Smooth muscle cell (in vitro differentiated cells): ENCODE results near the gene ADAMTS5. TPM values are rescaled to one million over a fixed set of nuclear protein-coding genes. Genes with fewer than 3 reads are reported as not detected.

Experiments used
- DNase-seq: peaks from one replicate; lab custom pipeline; 2025; ENCODE audit not compliant: unreplicated experiment; lab: John Stamatoyannopoulos, UW
- H2AFZ ChIP-seq: fragments of 200-600 bp; sonication (generic); 2 replicates; pipeline ENCODE4 v1.6.0; 2016; ENCODE audit warnings: antibody characterized with exemption, low read depth, mild to moderate bottlenecking
- H3F3A ChIP-seq: fragments of 200-600 bp; sonication (generic); 2 replicates; pipeline ENCODE4 v1.6.0; 2017; ENCODE audit warnings: antibody characterized with exemption, low read depth
- H3K27ac ChIP-seq: fragments of 200-600 bp; sonication (generic); 2 replicates; pipeline ENCODE4 v1.5.1; 2016; ENCODE audit warnings: low read depth, mild to moderate bottlenecking
- H3K27me3 ChIP-seq: fragments of 200-600 bp; sonication (generic); 2 replicates; pipeline ENCODE4 v1.6.1; 2016; ENCODE audit warnings: low read depth, mild to moderate bottlenecking
- H3K36me3 ChIP-seq: fragments of 200-600 bp; sonication (generic); 2 replicates; pipeline ENCODE4 v1.5.1; 2016; ENCODE audit warnings: low read depth
- H3K4me1 ChIP-seq: fragments of 200-600 bp; sonication (generic); 2 replicates; pipeline ENCODE4 v1.5.1; 2016; ENCODE audit warnings: low read depth
- H3K4me2 ChIP-seq: fragments of 200-600 bp; sonication (generic); 2 replicates; pipeline ENCODE4 v1.6.0; 2016; ENCODE audit warnings: mild to moderate bottlenecking
- H3K4me3 ChIP-seq: fragments of 200-600 bp; sonication (generic); 2 replicates; pipeline ENCODE4 v1.5.1; 2016; ENCODE audit warnings: mild to moderate bottlenecking
- H3K79me2 ChIP-seq: fragments of 200-600 bp; sonication (generic); 2 replicates; pipeline ENCODE4 v1.6.0; 2016; ENCODE audit warnings: low read depth, mild to moderate bottlenecking
- H3K9ac ChIP-seq: fragments of 200-600 bp; sonication (generic); 2 replicates; pipeline ENCODE4 v1.6.0; 2016; ENCODE audit warnings: low read depth
- H3K9me3 ChIP-seq: fragments of 200-600 bp; sonication (generic); replicated peaks from 2 replicates; pipeline ENCODE4 v1.5.1; 2016; ENCODE audit warnings: low read depth
- H4K20me1 ChIP-seq: fragments of 200-600 bp; sonication (generic); 2 replicates; pipeline ENCODE4 v1.6.0; 2016; ENCODE audit warnings: low read depth
- WGBS: methylation state at CpG from one replicate; pipeline ENCODE4 v1.1.7; 2016; ENCODE audit warnings: low lambda C conversion rate; 5-methylcytosine and 5-hydroxymethylcytosine counted together
- microRNA-seq: library from miRNA; unstranded; fragments of <30 nt; microRNA quantifications from one replicate; pipeline ENCODE4, GENCODE V29; 2016; ENCODE audit warnings: borderline number of aligned reads
- polyA plus RNA-seq: library from polyadenylated mRNA; unstranded; fragments of >200 nt; fragmentation: Nextera tagmentation; extraction: Ambion mirVana; gene quantifications from 2 replicates; pipeline ENCODE4 v1.2.1, GENCODE V29; 2016
- small RNA-seq: library from RNA; depleted of rRNA; stranded (forward); fragments of <200 nt; gene quantifications from one replicate; pipeline ENCODE3, GENCODE V24; 2014
- total RNA-seq: library from RNA; depleted of rRNA; stranded (reverse); fragments of >200 nt; gene quantifications from 2 replicates; pipeline ENCODE4 v1.2.3, GENCODE V29; 2014
- TF ChIP-seq, protein P1 (sequence below): fragments of 200-600 bp; sonication (generic); IDR thresholded peaks from 2 replicates; pipeline ENCODE4 v1.5.1; 2017; ENCODE audit warnings: borderline replicate concordance, mild to moderate bottlenecking, antibody characterized with exemption; ENCODE audit not compliant: insufficient read depth, poor library complexity, severe bottlenecking

The ADAMTS5 gene
- total and polyA plus RNA-seq, 2 experiments from 2014 or later: 7.6 to 18.4 TPM

- no peak overlapping the region for H3K4me3 ChIP-seq
- no peaks in the 10 kb centered on the region for H3K4me1 ChIP-seq
- H3K79me2 ChIP-seq: no peaks in the 10 kb centered on the region
- H3K9ac ChIP-seq: no peak overlapping the region
- no peaks in the 10 kb centered on the region for H3K27me3 ChIP-seq
- no peak overlapping the region for H3K27ac ChIP-seq
- H4K20me1 ChIP-seq: no peaks in the 10 kb centered on the region
- no peak overlapping the region for H3K4me2 ChIP-seq
- H2AFZ ChIP-seq: no peak overlapping the region
- WGBS: 96% methylated on average over 1 of the region's 1 CpG
- DNase-seq: no peak
- TF ChIP-seq, protein P1, sequence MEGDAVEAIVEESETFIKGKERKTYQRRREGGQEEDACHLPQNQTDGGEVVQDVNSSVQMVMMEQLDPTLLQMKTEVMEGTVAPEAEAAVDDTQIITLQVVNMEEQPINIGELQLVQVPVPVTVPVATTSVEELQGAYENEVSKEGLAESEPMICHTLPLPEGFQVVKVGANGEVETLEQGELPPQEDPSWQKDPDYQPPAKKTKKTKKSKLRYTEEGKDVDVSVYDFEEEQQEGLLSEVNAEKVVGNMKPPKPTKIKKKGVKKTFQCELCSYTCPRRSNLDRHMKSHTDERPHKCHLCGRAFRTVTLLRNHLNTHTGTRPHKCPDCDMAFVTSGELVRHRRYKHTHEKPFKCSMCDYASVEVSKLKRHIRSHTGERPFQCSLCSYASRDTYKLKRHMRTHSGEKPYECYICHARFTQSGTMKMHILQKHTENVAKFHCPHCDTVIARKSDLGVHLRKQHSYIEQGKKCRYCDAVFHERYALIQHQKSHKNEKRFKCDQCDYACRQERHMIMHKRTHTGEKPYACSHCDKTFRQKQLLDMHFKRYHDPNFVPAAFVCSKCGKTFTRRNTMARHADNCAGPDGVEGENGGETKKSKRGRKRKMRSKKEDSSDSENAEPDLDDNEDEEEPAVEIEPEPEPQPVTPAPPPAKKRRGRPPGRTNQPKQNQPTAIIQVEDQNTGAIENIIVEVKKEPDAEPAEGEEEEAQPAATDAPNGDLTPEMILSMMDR: no peak
- H3K9me3 ChIP-seq: no peaks in the 10 kb centered on the region
- H3F3A ChIP-seq: no peaks in the 10 kb centered on the region
- H3K36me3 ChIP-seq: no peaks in the 10 kb centered on the region
Observed at GRCh38 chr21:26874347-26874746, 92.5 kb downstream of the ADAMTS5 start.

Small RNA genes lying within 50 kb of the gene (microRNA-seq; reads per million reads assigned to microRNA genes)
- not detected for gene MIR4759

Small RNA genes lying within 50 kb of the gene (small RNA-seq; reads per million reads assigned to genes)
- 0.13 reads per million for gene MIR4759

Other genes starting within 250 kb of the ADAMTS5 start
- 181 and 253 TPM in 2 replicates for gene ADAMTS1, start 121.7 kb downstream of the ADAMTS5 start, total RNA-seq
- gene ADAMTS1, start 121.7 kb downstream of the ADAMTS5 start, polyA plus RNA-seq: 220 and 264 TPM in 2 replicates